ENCODE data around the gene DNM2.
A peak's percentile ranks its signal among the peaks of the same experiment; 100 is the strongest.

GRCh38 chr19:10717356-10718204, at the start of gene DNM2:
- no peak for TF ChIP-seq EZH2 (IDR thresholded peaks at IDR 0.05)
- peak; percentile 41; the same call in 1 of the 2 replicates for TF ChIP-seq POLR2AphosphoS5 (IDR thresholded peaks at IDR 0.05; ENCODE audit: borderline replicate concordance, low read depth, low read length)
- no peak for TF ChIP-seq FOXP2 (optimal IDR thresholded peaks at IDR 0.05; ENCODE audit: control extremely low read depth, extremely low read length, insufficient read depth)
